Measurements from ENCODE around the gene C11orf21. TPM values are rescaled to one million over a fixed set of nuclear protein-coding genes. Genes with fewer than 3 reads are reported as not detected.

C11orf21 gene
- total RNA-seq, 1 donor from 2014 or later: 0.16 TPM

DNA sequence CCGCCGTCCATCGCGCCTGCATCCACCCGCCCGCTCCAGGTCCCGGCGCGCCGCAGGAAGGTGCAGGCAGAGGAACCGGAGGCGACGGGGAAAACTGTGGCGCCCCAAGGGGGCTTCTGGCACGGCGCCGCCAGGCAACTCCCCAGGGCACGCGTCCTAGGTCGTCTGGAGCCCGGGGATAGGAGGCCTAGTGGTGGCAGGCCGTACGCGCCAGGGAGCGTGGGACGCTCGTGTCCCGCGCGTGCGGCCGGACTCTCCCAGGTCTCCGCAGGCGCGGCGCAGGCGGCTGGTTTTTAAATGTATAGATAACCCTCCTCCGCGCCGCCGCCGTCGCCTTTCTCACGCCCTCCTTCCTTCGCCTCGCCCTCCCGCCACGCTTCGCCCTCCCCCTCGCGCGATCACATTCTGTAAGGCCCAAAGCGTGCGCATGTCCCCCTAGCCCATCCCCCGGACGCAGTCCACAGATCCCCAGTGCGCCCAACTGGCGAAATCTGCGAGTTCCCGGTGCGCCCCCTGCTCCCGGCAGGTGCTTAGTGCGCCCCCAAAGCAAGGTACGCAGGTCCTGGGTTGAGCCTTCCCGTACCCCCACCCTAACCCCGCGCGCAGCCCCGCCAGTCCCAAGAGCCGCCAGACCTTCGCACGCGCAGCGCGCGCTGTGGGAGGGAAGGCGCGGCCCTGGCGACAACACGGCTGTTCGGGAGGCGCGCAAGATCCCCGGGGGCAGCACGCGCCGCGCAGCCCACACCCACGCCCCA is 31.2 kb downstream of the C11orf21 start, which contains the start of gene ASCL2:
Gene ASCL2, minus strand, starts transcription at position 267 of the 755 bp plus-strand sequence. Its CDS starts 256 bp downstream, at position 11.
- DNase-seq: no peak

DNA sequence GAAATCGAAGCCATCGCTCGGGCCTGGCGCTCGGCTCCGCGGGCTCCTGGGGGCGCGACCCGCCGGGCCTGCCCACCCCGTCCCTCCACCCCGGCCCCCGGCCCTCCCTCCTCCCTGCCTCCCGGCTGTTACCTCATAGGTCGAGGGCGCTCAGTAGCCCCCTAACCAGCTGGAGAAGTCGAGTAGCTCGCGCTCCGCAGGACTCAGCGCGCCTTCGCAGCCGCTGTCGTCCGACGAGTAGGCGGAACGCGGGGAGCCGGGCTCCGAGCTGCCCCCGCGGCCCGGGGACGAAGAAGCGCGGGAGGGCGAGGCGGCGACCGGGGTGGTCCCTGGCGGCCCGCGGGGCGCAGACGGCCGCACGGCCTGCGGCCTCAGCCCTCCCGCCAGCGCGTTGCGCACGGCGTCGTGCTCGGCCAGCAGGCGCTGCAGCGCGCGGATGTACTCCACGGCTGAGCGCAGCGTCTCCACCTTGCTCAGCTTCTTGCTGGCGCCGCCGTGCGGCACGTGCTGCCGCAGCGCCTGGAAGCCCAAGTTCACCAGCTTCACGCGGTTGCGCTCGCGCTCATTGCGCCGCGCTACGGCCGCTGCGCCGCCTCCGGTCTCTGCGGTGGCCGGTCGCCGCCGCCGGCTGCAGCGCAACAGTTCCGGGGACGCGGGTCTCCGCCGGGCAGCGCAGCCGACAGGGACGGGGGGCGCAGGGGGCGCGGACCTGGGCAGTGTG is 32.0 kb downstream of the C11orf21 start:
- DNase-seq: no peak

DNA sequence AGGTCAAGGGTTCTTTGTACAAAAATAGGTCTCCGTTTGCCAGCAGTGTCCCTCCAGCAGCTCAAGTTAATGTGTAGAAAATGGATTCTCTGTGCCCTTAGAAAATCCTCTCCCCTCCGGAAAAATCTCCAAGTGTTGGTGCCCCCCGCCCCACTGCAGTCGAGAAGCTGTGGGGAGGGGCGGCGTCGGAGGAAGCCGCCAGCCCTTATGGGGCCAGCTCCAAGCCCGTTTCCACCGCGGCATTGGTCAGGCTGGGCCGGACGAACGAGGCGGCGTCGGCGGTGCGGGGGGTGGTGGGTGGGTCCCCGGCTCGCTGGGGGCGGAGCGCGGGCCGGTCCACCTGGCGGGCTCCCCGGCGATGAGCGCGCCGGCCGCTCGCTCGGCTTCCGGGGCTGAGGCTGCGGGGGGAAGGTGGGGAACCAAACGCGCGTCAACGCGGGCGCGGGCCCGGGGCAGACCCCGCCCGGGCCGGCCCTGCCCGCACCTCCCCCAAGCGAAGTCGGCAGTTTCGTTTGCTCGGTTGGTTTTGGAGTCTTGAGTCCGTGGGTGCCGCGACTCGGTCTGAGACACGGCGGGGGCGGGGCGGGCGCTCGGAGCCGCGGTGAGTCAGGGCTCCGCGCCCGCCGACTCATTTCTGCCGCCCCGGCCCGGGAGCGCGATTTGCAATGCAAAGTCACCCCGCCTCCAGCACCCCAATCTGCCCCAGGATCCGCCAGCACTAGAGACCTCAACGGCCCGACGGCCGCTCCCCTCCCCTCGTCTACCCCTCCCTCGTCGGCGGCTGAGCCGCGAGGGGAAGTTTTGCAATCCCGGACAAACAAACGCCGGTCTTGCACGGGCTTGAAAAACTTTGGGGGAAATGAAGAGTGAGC is 32.8 kb downstream of the C11orf21 start:
- no peak for DNase-seq

DNA sequence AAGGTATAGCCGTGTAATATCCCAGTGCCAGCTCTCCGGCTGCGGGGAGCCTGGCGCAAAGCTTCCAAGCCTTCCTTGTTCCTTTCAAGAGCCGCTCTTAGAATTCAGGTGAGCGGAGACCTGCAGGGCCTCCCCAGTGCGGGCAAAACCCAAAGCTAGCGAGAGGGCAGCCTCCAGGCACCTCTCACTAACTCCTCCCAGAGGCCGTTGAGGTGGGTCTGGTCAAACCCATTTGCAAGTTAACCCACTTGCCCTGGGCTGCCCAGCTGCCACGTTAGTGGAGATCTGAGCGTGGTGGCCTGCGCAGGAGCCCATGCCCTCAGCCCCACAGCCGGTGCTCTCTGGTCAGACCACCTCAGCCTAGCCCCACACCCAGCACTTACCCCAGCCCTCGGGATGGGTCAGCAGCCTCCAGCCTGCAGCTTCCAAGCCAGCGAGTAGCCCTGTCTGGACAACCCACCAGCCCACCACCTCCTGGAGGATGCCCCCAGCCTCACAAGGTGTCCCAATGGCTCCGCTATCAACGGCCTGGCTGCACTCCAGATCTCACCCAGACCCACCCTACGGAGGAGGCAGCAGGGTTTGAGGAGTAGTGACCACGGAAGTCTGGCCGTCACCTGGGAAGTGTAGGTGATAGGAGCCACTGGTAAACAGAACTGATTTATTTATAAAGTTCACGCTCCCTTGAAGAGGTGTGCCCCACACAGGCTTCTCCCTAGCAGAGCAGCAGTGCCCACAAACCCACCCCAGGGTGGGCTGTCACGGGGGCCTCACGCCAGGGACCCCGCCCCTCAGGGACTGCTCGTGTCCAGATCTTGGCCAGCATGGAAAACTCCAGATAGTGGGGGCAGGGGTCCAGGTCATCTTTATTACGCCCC is 33.6 kb downstream of the C11orf21 start:
- no peak for DNase-seq

DNA sequence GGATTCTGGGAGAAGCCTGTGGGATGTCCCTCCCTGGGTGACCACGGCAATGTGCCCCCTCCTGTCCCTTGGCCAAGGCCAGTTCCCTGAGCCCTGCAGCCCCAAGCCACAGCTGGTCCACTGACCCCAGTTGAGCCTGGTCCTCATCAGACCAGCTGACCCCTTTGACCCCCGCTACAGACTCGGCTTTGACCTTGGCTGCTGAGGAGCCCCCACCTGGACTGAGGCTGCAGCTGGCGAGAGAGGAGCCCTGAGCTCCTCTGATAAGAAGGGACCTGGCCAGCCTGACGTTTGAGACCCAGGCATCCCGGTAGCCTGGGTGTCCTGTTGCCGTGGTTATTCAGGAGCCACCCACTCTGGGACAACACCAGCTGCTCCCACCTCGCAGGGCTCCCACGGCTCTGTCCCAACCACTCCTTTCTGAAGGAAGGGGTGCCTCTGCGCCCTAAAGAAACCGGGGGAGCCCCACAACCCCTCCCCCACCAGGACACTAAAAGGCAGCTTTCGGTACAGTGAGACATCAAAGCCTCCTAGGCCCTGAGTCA is 34.3 kb downstream of the C11orf21 start:
- DNase-seq: no peak

GRCh38 chr11:2266586-2267305 is 35.0 kb downstream of the C11orf21 start:
- DNase-seq: no peak

DNA sequence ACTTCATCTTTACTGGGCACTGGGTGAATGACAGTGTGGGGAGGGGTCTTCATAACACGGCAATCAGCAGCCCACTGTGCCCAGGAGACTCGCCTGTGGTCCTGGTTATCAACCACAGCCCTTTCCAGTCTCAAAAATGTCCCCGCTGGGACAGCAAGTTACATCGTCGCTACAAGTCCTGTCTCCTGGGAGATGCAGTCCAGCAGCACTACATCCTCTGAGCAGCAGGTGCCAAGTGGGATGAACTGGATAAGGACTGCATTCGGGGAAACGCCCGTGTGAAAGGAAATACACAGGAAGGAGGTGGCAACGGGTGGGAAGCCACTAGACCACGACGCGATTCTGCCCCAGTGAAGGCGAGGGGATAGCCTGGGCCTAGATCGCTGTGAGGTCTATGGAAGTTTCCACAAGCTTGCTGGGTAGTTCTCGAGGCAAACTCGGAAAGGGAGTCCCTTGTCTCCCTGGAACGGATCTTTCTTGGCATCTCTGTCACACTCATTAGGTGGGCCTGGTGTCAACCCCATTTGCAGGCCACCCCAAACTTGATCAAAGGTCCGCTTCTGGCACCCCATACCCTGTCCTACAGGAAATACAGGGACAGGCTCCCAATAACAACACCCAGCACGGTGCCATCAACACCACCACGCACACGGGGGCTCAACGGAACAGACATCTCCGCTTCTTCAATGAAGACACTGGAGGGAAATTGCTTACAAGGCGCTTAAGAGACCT is 35.7 kb downstream of the C11orf21 start:
- no peak for DNase-seq

DNA sequence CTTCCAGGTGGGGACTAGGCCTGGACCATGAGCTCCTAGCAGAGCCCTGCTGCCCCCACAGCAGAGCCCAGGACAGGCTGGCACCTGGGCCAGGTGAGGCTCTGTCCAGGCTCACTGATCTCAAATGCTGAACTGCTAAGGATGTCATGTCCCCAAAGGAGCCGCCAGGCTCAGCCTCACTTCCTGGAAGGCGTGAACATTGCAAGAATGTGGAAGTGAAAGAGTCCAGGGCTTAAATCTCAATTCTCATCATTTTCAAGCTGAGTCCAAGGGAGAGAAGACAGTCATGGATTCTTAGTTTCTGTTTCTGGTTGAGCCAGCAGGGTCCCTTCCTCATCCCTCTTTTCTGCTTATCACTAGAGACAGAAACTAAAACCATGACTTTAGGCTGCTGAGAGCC is 36.3 kb downstream of the C11orf21 start:
- DNase-seq: no peak

- no peak for DNase-seq
Observed at GRCh38 chr11:2264366-2265053, 37.2 kb downstream of the C11orf21 start.

DNA sequence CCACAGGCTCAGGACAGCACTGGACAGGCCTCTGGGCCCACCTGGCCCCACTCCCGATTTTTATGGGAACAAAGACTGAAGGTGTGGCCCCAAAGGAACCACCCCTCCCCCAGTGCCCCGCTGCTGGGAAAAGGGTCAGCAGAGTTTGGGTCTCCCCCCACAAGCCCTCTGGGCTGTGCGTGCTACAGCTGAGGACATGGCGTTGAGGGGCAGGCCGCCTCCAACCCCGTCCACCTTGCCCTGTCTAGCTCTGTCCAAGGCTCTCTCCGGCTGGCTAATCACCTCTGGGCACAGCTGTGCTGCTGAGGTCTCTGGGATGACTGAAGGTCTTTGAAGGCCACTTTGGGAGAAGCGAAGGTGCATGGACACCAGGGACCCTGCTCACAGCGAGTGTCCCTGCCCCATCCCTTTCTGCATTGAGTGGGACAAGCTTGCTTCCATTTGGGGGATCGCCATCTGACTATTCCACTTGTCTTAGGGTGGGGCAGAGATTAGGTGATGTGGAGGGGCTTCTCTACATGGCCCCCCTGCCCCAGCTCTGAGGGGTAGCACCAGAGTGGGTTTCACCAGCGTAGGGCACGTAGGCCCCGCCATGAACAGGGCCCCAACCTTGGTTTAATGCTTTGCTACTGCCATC is 37.9 kb downstream of the C11orf21 start:
- DNase-seq: no peak

- no peak for DNase-seq
Observed at GRCh38 chr11:2263071-2263565, 38.6 kb downstream of the C11orf21 start.

- no peak for DNase-seq
Observed at GRCh38 chr11:2262301-2263070, 39.2 kb downstream of the C11orf21 start.

- DNase-seq: no peak
Observed at GRCh38 chr11:2261436-2262230, 40.1 kb downstream of the C11orf21 start.

- DNase-seq: no peak
Observed at GRCh38 chr11:2260491-2261364, 41.0 kb downstream of the C11orf21 start.

DNA sequence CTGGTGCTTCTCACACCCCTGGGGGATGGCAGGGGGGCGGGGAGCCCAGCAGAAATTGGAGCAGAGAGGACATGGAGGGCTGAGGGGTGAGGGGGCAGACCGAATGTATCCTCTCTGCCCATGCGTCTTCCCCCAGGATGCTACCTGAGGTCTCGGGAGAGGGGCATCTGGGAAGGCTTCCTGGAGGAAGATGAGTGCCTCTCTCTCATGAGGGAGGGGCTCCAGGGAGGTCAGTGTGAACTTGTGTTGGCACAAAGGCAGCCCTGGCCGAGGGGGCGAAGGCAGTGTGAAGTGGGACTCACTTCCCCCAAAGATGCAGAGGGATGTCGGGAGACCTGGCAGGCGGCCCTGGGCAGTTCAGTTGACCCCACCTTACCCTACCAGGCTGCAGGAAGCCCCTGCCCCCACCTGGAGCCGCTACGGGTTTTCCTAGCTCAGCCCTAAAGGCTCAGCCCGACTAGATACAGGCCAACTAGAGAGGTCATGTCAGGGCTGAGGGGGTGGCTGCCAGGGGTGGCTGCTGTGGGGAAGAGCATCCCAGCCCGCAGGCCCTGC is 41.7 kb downstream of the C11orf21 start:
- no peak for DNase-seq

DNA sequence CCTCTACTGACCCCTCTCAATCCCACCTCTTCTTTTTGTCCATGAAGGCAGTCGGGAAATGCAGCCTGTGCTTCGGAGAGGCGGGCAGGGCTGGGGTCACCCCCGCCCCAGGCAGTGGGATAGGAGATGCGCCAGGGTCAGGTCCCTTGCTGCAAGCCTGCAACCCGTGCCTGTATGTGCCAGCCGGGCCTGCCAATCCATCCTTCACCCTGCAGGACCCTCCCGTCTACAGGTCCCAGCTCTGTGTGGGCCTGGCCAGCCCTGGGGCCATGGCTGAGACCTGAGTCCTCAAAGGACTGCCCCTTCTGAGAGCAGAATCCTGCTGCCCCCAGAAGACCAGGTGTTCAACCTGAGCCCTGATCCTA is 42.3 kb downstream of the C11orf21 start:
- no peak for DNase-seq

Data from occipital lobe (tissue), 2 donors.